H9 (cell line): ENCODE results near the gene C11orf21. TPM values are rescaled to one million over a fixed set of nuclear protein-coding genes. Genes with fewer than 3 reads are reported as not detected.

Experiments
- DNase-seq: peaks from one replicate; pipeline ENCODE4 v3.0.0-alpha.2; 2017
- H2AFZ ChIP-seq: one replicate; pipeline ENCODE4 v1.6.1; 2013; ENCODE audit warnings: mild to moderate bottlenecking, low read length, control low read depth, moderate library complexity
- H2AK5ac ChIP-seq: 2 replicates; pipeline ENCODE4 v1.6.1; 2013; ENCODE audit warnings: low read length, control low read depth, mixed read lengths; ENCODE audit not compliant: insufficient read length
- H2BK120ac ChIP-seq: one replicate; pipeline ENCODE4 v1.6.1; 2013; ENCODE audit warnings: low read depth, mild to moderate bottlenecking, low read length, control low read depth, inconsistent platforms; ENCODE audit not compliant: poor library complexity, severe bottlenecking
- H2BK12ac ChIP-seq: 2 replicates; pipeline ENCODE4 v1.6.1; 2013; ENCODE audit warnings: low read length, control low read depth, mixed read lengths, low read depth; ENCODE audit not compliant: insufficient read length
- H2BK15ac ChIP-seq: 2 replicates; pipeline ENCODE4 v1.6.1; 2013; ENCODE audit warnings: low read depth, low read length, control low read depth
- H2BK20ac ChIP-seq: one replicate; pipeline ENCODE4 v1.6.1; 2013; ENCODE audit warnings: low read depth, mild to moderate bottlenecking, low read length, control low read depth, inconsistent platforms; ENCODE audit not compliant: poor library complexity, severe bottlenecking
- H2BK5ac ChIP-seq: 2 replicates; pipeline ENCODE4 v1.6.1; 2013; ENCODE audit warnings: low read length, control low read depth, mixed read lengths; ENCODE audit not compliant: insufficient read length
- H3K14ac ChIP-seq: 2 replicates; pipeline ENCODE4 v1.6.1; 2013; ENCODE audit warnings: low read length, control low read depth; ENCODE audit not compliant: insufficient read depth
- H3K18ac ChIP-seq: 2 replicates; pipeline ENCODE4 v1.6.1; 2013; ENCODE audit warnings: low read depth, mild to moderate bottlenecking, mixed read lengths, low read length, control low read depth; ENCODE audit not compliant: insufficient read length
- H3K23ac ChIP-seq: 2 replicates; pipeline ENCODE4 v1.6.1; 2013; ENCODE audit warnings: low read length, control low read depth, mixed read lengths, low read depth; ENCODE audit not compliant: insufficient read length
- H3K23me2 ChIP-seq: 2 replicates; pipeline ENCODE4 v1.6.1; 2013; ENCODE audit warnings: low read depth, mild to moderate bottlenecking, mixed read lengths, low read length, control low read depth; ENCODE audit not compliant: insufficient read length, poor library complexity, severe bottlenecking
- H3K27ac ChIP-seq: 2 replicates; pipeline ENCODE4 v1.5.1; 2013; ENCODE audit warnings: low read length, control low read depth, mixed read lengths, low read depth; ENCODE audit not compliant: insufficient read length
- H3K27me3 ChIP-seq: 2 replicates; pipeline ENCODE4 v1.6.1; 2013; ENCODE audit warnings: low read length, control low read depth, inconsistent platforms; ENCODE audit not compliant: insufficient read depth
- H3K4ac ChIP-seq: 2 replicates; pipeline ENCODE4 v1.6.1; 2013; ENCODE audit warnings: low read depth, mild to moderate bottlenecking, control low read depth, inconsistent platforms, low read length, moderate library complexity
- H3K4me1 ChIP-seq: 2 replicates; pipeline ENCODE4 v1.6.1; 2013; ENCODE audit warnings: low read length, control low read depth, inconsistent platforms; ENCODE audit not compliant: insufficient read depth
- H3K4me2 ChIP-seq: 2 replicates; pipeline ENCODE4 v1.6.1; 2013; ENCODE audit warnings: low read length, control low read depth, mixed read lengths; ENCODE audit not compliant: insufficient read length, insufficient read depth
- H3K56ac ChIP-seq: 2 replicates; pipeline ENCODE4 v1.6.1; 2013; ENCODE audit warnings: low read depth, mild to moderate bottlenecking, mixed read lengths, low read length, control low read depth; ENCODE audit not compliant: insufficient read length
- H3K79me1 ChIP-seq: 2 replicates; pipeline ENCODE4 v1.6.1; 2013; ENCODE audit warnings: low read depth, mild to moderate bottlenecking, moderate library complexity, low read length, control low read depth, inconsistent platforms; ENCODE audit not compliant: insufficient read depth, poor library complexity, severe bottlenecking
- H3K79me2 ChIP-seq: 2 replicates; pipeline ENCODE4 v1.6.1; 2013; ENCODE audit warnings: low read length, control low read depth, inconsistent platforms; ENCODE audit not compliant: insufficient read depth
- H3K9ac ChIP-seq: 2 replicates; pipeline ENCODE4 v1.6.1; 2013; ENCODE audit warnings: low read length, control low read depth, mixed read lengths; ENCODE audit not compliant: insufficient read length; ENCODE audit errors: extremely low read depth
- H3K9me3 ChIP-seq: one replicate; pipeline ENCODE4 v1.6.1; 2013; ENCODE audit warnings: low read depth, low read length, inconsistent platforms; ENCODE audit not compliant: control insufficient read depth
- H3T11ph ChIP-seq: one replicate; pipeline ENCODE4 v1.6.1; 2013; ENCODE audit warnings: mild to moderate bottlenecking, low read length, control low read depth, inconsistent platforms
- H4K20me1 ChIP-seq: one replicate; pipeline ENCODE4 v1.6.1; 2013; ENCODE audit not compliant: control insufficient read depth, insufficient read length, insufficient read depth
- H4K5ac ChIP-seq: 2 replicates; pipeline ENCODE4 v1.6.1; 2013; ENCODE audit warnings: low read depth, mild to moderate bottlenecking, mixed read lengths, low read length, control low read depth; ENCODE audit not compliant: insufficient read length
- H4K8ac ChIP-seq: replicated peaks from 2 replicates; pipeline ENCODE4 v1.6.1; 2013; ENCODE audit warnings: low read length, control low read depth, mixed read lengths, low read depth; ENCODE audit not compliant: insufficient read length
- H4K91ac ChIP-seq: 2 replicates; pipeline ENCODE4 v1.6.1; 2013; ENCODE audit warnings: low read depth, mild to moderate bottlenecking, moderate library complexity, mixed read lengths, low read length, control low read depth; ENCODE audit not compliant: insufficient read length
- H3K27ac Mint-ChIP-seq, 3 experiments: 2 replicates in 2 of 3; 3 replicates in 1 of 3; pipeline ENCODE4 v1.8.0; 2020 to 2021; ENCODE audit warnings: mixed read lengths in 3 of 3, mild to moderate bottlenecking in 1 of 3, moderate library complexity in 1 of 3
- H3K27me3 Mint-ChIP-seq: 2 replicates; pipeline ENCODE4 v1.8.0; 2021; ENCODE audit warnings: low read depth, mild to moderate bottlenecking, moderate library complexity, mixed read lengths
- H3K36me3 Mint-ChIP-seq, 3 experiments: 2 replicates in 2 of 3; 3 replicates in 1 of 3; pipeline ENCODE4 v1.8.0; 2020 to 2021; ENCODE audit warnings: low read depth in 3 of 3, mixed read lengths in 3 of 3; ENCODE audit not compliant: insufficient read depth in 1 of 3
- H3K4me1 Mint-ChIP-seq, 2 experiments: 2 replicates each; pipeline ENCODE4 v1.8.0; 2020; ENCODE audit warnings: mixed read lengths in 2 of 2
- H3K4me3 Mint-ChIP-seq, 2 experiments: 2 replicates in 1 of 2; 3 replicates in 1 of 2; pipeline ENCODE4 v1.8.0; 2020 to 2021; ENCODE audit warnings: mild to moderate bottlenecking in 2 of 2, mixed read lengths in 2 of 2, moderate library complexity in 1 of 2
- H3K9me3 Mint-ChIP-seq, 2 experiments: 2 replicates in 1 of 2; 3 replicates in 1 of 2; pipeline ENCODE4 v1.8.0; 2020; ENCODE audit warnings: mild to moderate bottlenecking in 2 of 2, mixed read lengths in 2 of 2, moderate library complexity in 1 of 2
- WGBS: extraction: QIAGEN DNeasy Blood & Tissue Kit; methylation state at CpG from one replicate; pipeline ENCODE4 v1.1.7; 2013; ENCODE audit warnings: missing lambda C conversion rate, low lambda C conversion rate, mixed read lengths; ENCODE audit not compliant: insufficient read length; ENCODE audit errors: extremely low coverage; 5-methylcytosine and 5-hydroxymethylcytosine counted together
- total RNA-seq: library from RNA; stranded (reverse); gene quantifications from 2 replicates; pipeline ENCODE4 v1.2.1, GENCODE V29; 2021
- TF ChIP-seq, protein P1 (sequence below): fragments of 200-600 bp; sonication (generic); conservative IDR thresholded peaks from 3 replicates; pipeline ENCODE4 v1.8.0; 2021; ENCODE audit warnings: antibody characterized with exemption, mild to moderate bottlenecking

The C11orf21 gene
- total RNA-seq, 1 experiment from 2014 or later = not detected

DNA sequence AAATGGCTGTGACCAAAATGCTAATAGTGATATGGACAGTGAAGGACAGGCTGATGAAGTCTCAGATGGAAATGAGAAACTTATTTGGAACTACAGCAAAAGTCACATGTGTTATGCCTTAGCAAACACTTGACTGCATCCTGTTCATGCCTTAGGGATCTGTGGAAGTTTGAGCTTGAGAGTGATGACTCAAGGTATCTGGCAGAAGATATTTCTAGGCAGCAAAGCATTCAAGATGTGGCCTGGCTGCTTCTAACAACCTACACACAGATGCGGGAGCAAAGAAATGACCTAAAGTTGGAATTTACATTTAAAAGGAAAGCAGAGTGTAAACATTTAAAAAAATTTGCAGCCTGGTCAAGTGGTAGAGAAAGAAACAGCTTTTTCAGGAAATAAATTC, 47.3 kb upstream of the C11orf21 start:
- Histone ChIP-seq H3K9ac (no peak overlapping the region), H3K56ac (no peak overlapping the region), H3K27ac (no peak overlapping the region), H3K79me1 (no peaks in the 10 kb centered on the region), H2BK120ac (no peak overlapping the region), H3K4ac (no peak overlapping the region), H3T11ph (no peak overlapping the region), H3K27me3 (no peaks in the 10 kb centered on the region; the same call in 1 of the 2 replicates), H4K91ac (no peak overlapping the region), H3K23me2 (no peaks in the 10 kb centered on the region), H4K8ac (no peak overlapping the region), H2BK12ac (no peak overlapping the region), H3K9me3 (peaks cover 13% of the 10 kb centered on the region), H3K18ac (no peak overlapping the region), H2AK5ac (no peak overlapping the region), H3K14ac (no peak overlapping the region), H3K4me1 (no peaks in the 10 kb centered on the region), H4K5ac (no peak overlapping the region), H2BK5ac (no peak overlapping the region), H2BK15ac (no peak overlapping the region), H3K23ac (no peak overlapping the region), H2AFZ (no peak overlapping the region), H2BK20ac (no peak overlapping the region), H4K20me1 (no peaks in the 10 kb centered on the region), H3K79me2 (no peaks in the 10 kb centered on the region), H3K4me2 (no peak overlapping the region)
- TF ChIP-seq, protein P1, sequence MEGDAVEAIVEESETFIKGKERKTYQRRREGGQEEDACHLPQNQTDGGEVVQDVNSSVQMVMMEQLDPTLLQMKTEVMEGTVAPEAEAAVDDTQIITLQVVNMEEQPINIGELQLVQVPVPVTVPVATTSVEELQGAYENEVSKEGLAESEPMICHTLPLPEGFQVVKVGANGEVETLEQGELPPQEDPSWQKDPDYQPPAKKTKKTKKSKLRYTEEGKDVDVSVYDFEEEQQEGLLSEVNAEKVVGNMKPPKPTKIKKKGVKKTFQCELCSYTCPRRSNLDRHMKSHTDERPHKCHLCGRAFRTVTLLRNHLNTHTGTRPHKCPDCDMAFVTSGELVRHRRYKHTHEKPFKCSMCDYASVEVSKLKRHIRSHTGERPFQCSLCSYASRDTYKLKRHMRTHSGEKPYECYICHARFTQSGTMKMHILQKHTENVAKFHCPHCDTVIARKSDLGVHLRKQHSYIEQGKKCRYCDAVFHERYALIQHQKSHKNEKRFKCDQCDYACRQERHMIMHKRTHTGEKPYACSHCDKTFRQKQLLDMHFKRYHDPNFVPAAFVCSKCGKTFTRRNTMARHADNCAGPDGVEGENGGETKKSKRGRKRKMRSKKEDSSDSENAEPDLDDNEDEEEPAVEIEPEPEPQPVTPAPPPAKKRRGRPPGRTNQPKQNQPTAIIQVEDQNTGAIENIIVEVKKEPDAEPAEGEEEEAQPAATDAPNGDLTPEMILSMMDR = no peak
- no CpG with 5 or more reads among the region's 1 CpG for WGBS
- Mint-ChIP-seq H3K4me3 (no peak overlapping the region), H3K27ac (no peak overlapping the region), H3K36me3 (peaks cover 0 to 8% (median 6%) of the 10 kb centered on the region in 3 experiments; a peak in 3 of 7 replicates), H3K27me3 (peaks cover 66% of the 10 kb centered on the region), H3K9me3 (peaks cover 46 to 56% of the 10 kb centered on the region in 2 experiments), H3K4me1 (no peaks in the 10 kb centered on the region)
- no peak for DNase-seq
